HCT116 (cell line): Measurements from ENCODE around the gene HIPK3. TPM values are rescaled to one million over a fixed set of nuclear protein-coding genes. Genes with fewer than 3 reads are reported as not detected.

Source experiments
- ATAC-seq: fragments of 200-7000 bp; cut with Tn5 transposase; 2 replicates; pipeline ENCODE4 v1.9.1; 2020; ENCODE audit warnings: mild to moderate bottlenecking, moderate library complexity
- BruUV-seq: library from RNA; stranded (reverse); fragments of 400-500 nt; replicated peaks from 2 replicates; lab custom pipeline; 2021; lab: Mats Ljungman, UMichigan
- CTCF ChIA-PET: fragments of 300-600 bp; sonication (Branson Sonifier 250); formaldehyde crosslinking; loops from one replicate; lab custom pipeline; 2021; ENCODE audit warnings: antibody characterized with exemption; lab: Charles Lee
- POLR2A ChIA-PET: fragments of 300-600, 350-600 bp; sonication (Branson Sonifier 250); formaldehyde crosslinking; loops from one replicate; lab custom pipeline; 2021; ENCODE audit warnings: antibody characterized with exemption; lab: Charles Lee
- RAD21 ChIA-PET, 2 experiments: fragments of 300-600 bp; sonication (Branson Sonifier 250); formaldehyde crosslinking; loops; one replicate each; lab custom pipeline; 2023; ENCODE audit warnings: low total read pairs in 2 of 2; ENCODE audit not compliant: uncharacterized antibody in 2 of 2, unreplicated experiment in 2 of 2, low non-redundant PET in 1 of 2; lab: Charles Lee
- DNase-seq: peaks from one replicate; pipeline ENCODE4 v3.0.0-alpha.2; 2010; ENCODE audit warnings: low read depth, low spot score
- H2AFZ ChIP-seq: fragments of 200-600 bp; shearing (Covaris generic), sonication (generic); 2 replicates; pipeline ENCODE4 v1.6.1; 2017; ENCODE audit warnings: low read depth, mixed run types, mixed read lengths, antibody characterized with exemption, low read length; ENCODE audit not compliant: poor library complexity, severe bottlenecking
- H3K27ac ChIP-seq: 2 replicates; pipeline ENCODE4 v1.5.1; 2012; ENCODE audit warnings: low read depth, low read length
- H3K27me3 ChIP-seq: fragments of 200-600 bp; sonication (generic); 2 replicates; pipeline ENCODE4 v1.6.1; 2016; ENCODE audit warnings: mixed run types, low read length, mixed read lengths; ENCODE audit not compliant: insufficient read depth
- H3K36me3 ChIP-seq, 2 experiments: fragments of 200-500 bp in 1 of 2; fragments of 200-600 bp in 1 of 2; sonication (Bioruptor generic) in 1 of 2; sonication (generic) in 1 of 2; 2 replicates each; pipeline versions ENCODE4 v1.5.1 to v1.6.1; 2014 to 2016; ENCODE audit warnings: low read length in 2 of 2, inconsistent platforms in 1 of 2, mixed read lengths in 1 of 2, mixed run types in 1 of 2; ENCODE audit not compliant: insufficient read depth in 2 of 2, control insufficient read depth in 1 of 2
- H3K4me1 ChIP-seq, 2 experiments: fragments of 200-600 bp in 1 of 2; sonication (generic) in 1 of 2; 2 replicates each; pipeline versions ENCODE4 v1.5.1 to v1.6.1; 2012 to 2017; ENCODE audit warnings: low read length in 2 of 2, inconsistent platforms in 1 of 2, mild to moderate bottlenecking in 1 of 2, mixed read lengths in 1 of 2, mixed run types in 1 of 2, moderate library complexity in 1 of 2; ENCODE audit not compliant: insufficient read depth in 2 of 2, control insufficient read depth in 1 of 2
- H3K4me2 ChIP-seq: fragments of 200-600 bp; sonication (generic); 2 replicates; pipeline ENCODE4 v1.6.1; 2017; ENCODE audit warnings: mixed run types, low read length, mixed read lengths
- H3K4me3 ChIP-seq, 2 experiments: fragments of 200-600 bp in 1 of 2; sonication (generic) in 1 of 2; replicated peaks in 1 of 2; 2 replicates each; pipeline ENCODE4 v1.5.1; 2011 to 2016; ENCODE audit warnings: low read length in 2 of 2, control low read depth in 1 of 2, low read depth in 1 of 2, mild to moderate bottlenecking in 1 of 2, mixed read lengths in 1 of 2, mixed run types in 1 of 2
- H3K79me2 ChIP-seq: fragments of 200-600 bp; sonication (generic); 2 replicates; pipeline ENCODE4 v1.6.1; 2017; ENCODE audit warnings: mild to moderate bottlenecking, mixed run types, low read length, moderate library complexity, mixed read lengths; ENCODE audit not compliant: insufficient read depth
- H3K9ac ChIP-seq: fragments of 200-600 bp; sonication (generic); 2 replicates; pipeline ENCODE4 v1.6.1; 2016; ENCODE audit warnings: low read length, mixed read lengths
- H3K9me2 ChIP-seq: fragments of 200-600 bp; sonication (generic), shearing (Covaris generic); 2 replicates; pipeline ENCODE4 v1.6.1; 2017; ENCODE audit warnings: mixed run types, mild to moderate bottlenecking, moderate library complexity; ENCODE audit not compliant: insufficient read depth
- H3K9me3 ChIP-seq, 2 experiments: fragments of 200-500 bp in 1 of 2; fragments of 200-600 bp in 1 of 2; sonication (Bioruptor generic) in 1 of 2; sonication (generic) in 1 of 2; 2 replicates each; pipeline ENCODE4 v1.6.1; 2014 to 2017; ENCODE audit warnings: low read length in 2 of 2, mixed read lengths in 2 of 2, inconsistent platforms in 1 of 2, low read depth in 1 of 2, mild to moderate bottlenecking in 1 of 2, mixed run types in 1 of 2, moderate library complexity in 1 of 2; ENCODE audit not compliant: control insufficient read depth in 1 of 2, insufficient read depth in 1 of 2
- H4K20me1 ChIP-seq: fragments of 200-600 bp; sonication (generic), shearing (Covaris generic); 2 replicates; pipeline ENCODE4 v1.6.1; 2017; ENCODE audit warnings: mixed run types, mild to moderate bottlenecking, moderate library complexity; ENCODE audit not compliant: insufficient read depth
- ATF3 ChIP-seq: IDR thresholded peaks from 2 replicates; pipeline ENCODE4 v1.6.1; 2012
- ELF1 ChIP-seq: IDR thresholded peaks from 2 replicates; pipeline ENCODE4 v1.6.1; 2012; ENCODE audit warnings: low read depth, borderline replicate concordance
- EZH2phosphoT487 ChIP-seq: fragments of 200-600 bp; IDR thresholded peaks from 2 replicates; pipeline ENCODE4 v1.6.1; 2018; ENCODE audit warnings: antibody characterized with exemption, borderline replicate concordance
- MAX ChIP-seq: IDR thresholded peaks from 2 replicates; pipeline ENCODE4 v1.6.1; 2012
- RAD21 ChIP-seq: IDR thresholded peaks from 2 replicates; pipeline ENCODE4 v1.6.1; 2012; ENCODE audit warnings: low read depth, mild to moderate bottlenecking
- SIN3A ChIP-seq: IDR thresholded peaks from 2 replicates; pipeline ENCODE4 v1.6.1; 2012; ENCODE audit warnings: low read depth
- SP1 ChIP-seq: IDR thresholded peaks from 2 replicates; pipeline ENCODE4 v1.6.1; 2012; ENCODE audit warnings: low read depth
- TCF7L2 ChIP-seq: IDR thresholded peaks from 2 replicates; pipeline ENCODE4 v1.7.0; 2011; ENCODE audit warnings: borderline replicate concordance, inconsistent platforms; ENCODE audit not compliant: insufficient read depth, insufficient read length; ENCODE audit errors: extremely low read depth
- YY1 ChIP-seq: IDR thresholded peaks from 2 replicates; pipeline ENCODE4 v1.6.1; 2011; ENCODE audit warnings: low read length, low read depth, moderate library complexity, mild to moderate bottlenecking; ENCODE audit not compliant: insufficient replicate concordance; ENCODE audit errors: extremely low read depth
- ZBTB33 ChIP-seq: IDR thresholded peaks from 2 replicates; pipeline ENCODE4 v1.6.1; 2011; ENCODE audit warnings: mild to moderate bottlenecking, low read length, moderate library complexity; ENCODE audit not compliant: insufficient replicate concordance; ENCODE audit errors: extremely low read depth
- ZNF274 ChIP-seq: fragments of 200-500 bp; sonication (Bioruptor generic); IDR thresholded peaks from 2 replicates; pipeline ENCODE4 v1.6.1; 2014; ENCODE audit warnings: mild to moderate bottlenecking, low read depth, low read length, inconsistent platforms
- intact Hi-C: fragments of 100-400 bp; cut with micrococcal nuclease; formaldehyde crosslinking; loops from 2 replicates; pipeline ENCODE4 v1.10.0; 2022
- total RNA-seq: library from RNA; stranded (reverse); gene quantifications from one replicate; pipeline ENCODE4 v1.2.1, GENCODE V29; 2021; ENCODE audit not compliant: unreplicated experiment
- TF ChIP-seq, protein P1 (sequence below): IDR thresholded peaks from 2 replicates; pipeline ENCODE4 v1.6.1; 2012; ENCODE audit warnings: low read depth
- TF ChIP-seq, protein P2 (sequence below), 3 experiments: fragments of 200-600 bp in 1 of 3; sonication (generic) in 1 of 3; IDR thresholded peaks in 2 of 3; conservative IDR thresholded peaks in 1 of 3; 2 replicates each; pipeline ENCODE4 v1.5.1; 2012 to 2017; ENCODE audit warnings: low read depth in 2 of 3, low read length in 2 of 3, antibody characterized with exemption in 1 of 3, borderline replicate concordance in 1 of 3, control low read depth in 1 of 3, mild to moderate bottlenecking in 1 of 3, mixed read lengths in 1 of 3, mixed run types in 1 of 3, moderate library complexity in 1 of 3; ENCODE audit not compliant: insufficient read depth in 1 of 3

Gene HIPK3
- total RNA-seq, 1 experiment from 2014 or later = 35.2 TPM

DNA sequence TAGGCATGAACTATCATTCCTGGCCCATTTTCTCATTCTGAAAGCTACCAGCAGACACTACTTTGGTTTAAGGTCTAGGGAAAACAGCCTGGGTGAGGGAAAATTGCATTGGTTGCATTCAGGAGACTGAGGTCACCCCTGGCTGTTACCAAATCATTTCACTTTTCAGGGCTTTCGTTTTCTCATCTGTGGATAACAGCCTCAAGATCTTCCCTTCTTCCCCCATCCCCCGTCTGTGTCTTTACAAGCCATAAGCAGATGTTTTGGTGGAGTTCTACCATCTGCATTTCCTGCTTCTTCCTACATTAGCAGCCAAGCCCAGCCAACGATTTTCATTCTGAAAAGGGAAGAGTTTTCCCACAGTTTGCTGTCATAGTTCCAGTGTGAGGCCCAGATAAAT, 130.4 kb downstream of the HIPK3 start:
- Histone ChIP-seq H3K36me3 (no peaks in the 10 kb centered on the region), H3K9me2 (no peaks in the 10 kb centered on the region), H2AFZ (no peak overlapping the region), H3K4me1 (no peaks in the 10 kb centered on the region), H3K79me2 (no peaks in the 10 kb centered on the region), H3K9me3 (no peaks in the 10 kb centered on the region), H3K9ac (no peak overlapping the region), H3K4me2 (no peak overlapping the region), H3K4me3 (no peak overlapping the region), H3K27me3 (no peaks in the 10 kb centered on the region), H4K20me1 (no peaks in the 10 kb centered on the region), H3K27ac (no peak overlapping the region)
- DNase-seq (no peak), ATAC-seq (no peak)
- TF ChIP-seq ATF3 (no peak), YY1 (no peak), RAD21 (no peak), EZH2phosphoT487 (no peak), TCF7L2 (no peak), ELF1 (no peak), ZBTB33 (no peak), SIN3A (no peak), SP1 (no peak), ZNF274 (no peak), MAX (no peak)
- TF ChIP-seq, protein P1, sequence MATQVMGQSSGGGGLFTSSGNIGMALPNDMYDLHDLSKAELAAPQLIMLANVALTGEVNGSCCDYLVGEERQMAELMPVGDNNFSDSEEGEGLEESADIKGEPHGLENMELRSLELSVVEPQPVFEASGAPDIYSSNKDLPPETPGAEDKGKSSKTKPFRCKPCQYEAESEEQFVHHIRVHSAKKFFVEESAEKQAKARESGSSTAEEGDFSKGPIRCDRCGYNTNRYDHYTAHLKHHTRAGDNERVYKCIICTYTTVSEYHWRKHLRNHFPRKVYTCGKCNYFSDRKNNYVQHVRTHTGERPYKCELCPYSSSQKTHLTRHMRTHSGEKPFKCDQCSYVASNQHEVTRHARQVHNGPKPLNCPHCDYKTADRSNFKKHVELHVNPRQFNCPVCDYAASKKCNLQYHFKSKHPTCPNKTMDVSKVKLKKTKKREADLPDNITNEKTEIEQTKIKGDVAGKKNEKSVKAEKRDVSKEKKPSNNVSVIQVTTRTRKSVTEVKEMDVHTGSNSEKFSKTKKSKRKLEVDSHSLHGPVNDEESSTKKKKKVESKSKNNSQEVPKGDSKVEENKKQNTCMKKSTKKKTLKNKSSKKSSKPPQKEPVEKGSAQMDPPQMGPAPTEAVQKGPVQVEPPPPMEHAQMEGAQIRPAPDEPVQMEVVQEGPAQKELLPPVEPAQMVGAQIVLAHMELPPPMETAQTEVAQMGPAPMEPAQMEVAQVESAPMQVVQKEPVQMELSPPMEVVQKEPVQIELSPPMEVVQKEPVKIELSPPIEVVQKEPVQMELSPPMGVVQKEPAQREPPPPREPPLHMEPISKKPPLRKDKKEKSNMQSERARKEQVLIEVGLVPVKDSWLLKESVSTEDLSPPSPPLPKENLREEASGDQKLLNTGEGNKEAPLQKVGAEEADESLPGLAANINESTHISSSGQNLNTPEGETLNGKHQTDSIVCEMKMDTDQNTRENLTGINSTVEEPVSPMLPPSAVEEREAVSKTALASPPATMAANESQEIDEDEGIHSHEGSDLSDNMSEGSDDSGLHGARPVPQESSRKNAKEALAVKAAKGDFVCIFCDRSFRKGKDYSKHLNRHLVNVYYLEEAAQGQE = no peak
- TF ChIP-seq, protein P2, sequence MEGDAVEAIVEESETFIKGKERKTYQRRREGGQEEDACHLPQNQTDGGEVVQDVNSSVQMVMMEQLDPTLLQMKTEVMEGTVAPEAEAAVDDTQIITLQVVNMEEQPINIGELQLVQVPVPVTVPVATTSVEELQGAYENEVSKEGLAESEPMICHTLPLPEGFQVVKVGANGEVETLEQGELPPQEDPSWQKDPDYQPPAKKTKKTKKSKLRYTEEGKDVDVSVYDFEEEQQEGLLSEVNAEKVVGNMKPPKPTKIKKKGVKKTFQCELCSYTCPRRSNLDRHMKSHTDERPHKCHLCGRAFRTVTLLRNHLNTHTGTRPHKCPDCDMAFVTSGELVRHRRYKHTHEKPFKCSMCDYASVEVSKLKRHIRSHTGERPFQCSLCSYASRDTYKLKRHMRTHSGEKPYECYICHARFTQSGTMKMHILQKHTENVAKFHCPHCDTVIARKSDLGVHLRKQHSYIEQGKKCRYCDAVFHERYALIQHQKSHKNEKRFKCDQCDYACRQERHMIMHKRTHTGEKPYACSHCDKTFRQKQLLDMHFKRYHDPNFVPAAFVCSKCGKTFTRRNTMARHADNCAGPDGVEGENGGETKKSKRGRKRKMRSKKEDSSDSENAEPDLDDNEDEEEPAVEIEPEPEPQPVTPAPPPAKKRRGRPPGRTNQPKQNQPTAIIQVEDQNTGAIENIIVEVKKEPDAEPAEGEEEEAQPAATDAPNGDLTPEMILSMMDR (IDR thresholded peaks at IDR 0.05 in 2 of 3, conservative IDR thresholded peaks at IDR 0.05 in 1 of 3; ENCODE audit: borderline replicate concordance in 1 of 3, insufficient read depth in 1 of 3, low read depth in 2 of 3, low read length in 2 of 3) = no peak
- intact Hi-C loops = no loop called here
- ChIA-PET CTCF (no interaction called here), RAD21 (no interaction called here), POLR2A (no interaction called here)
- no TSS peak for BruUV-seq
